Measurements from ENCODE around the gene ADCYAP1R1. TPM values are rescaled to one million over a fixed set of nuclear protein-coding genes. Genes with fewer than 3 reads are reported as not detected.

The ADCYAP1R1 gene
- total and polyA plus RNA-seq, 2 of the 8 experiments (the other 6 are each of a cell fraction or from before 2014, with no cell fraction given), result 14.4 to 14.6 TPM

GRCh38 chr7:31137234-31137633 lies 85.1 kb downstream of the ADCYAP1R1 start:
- no peak overlapping the region for H3K4me3 ChIP-seq (ENCODE audit: extremely low read depth in 1 of 4, insufficient read depth in 2 of 4, low read depth in 3 of 4, low read length in 4 of 4)
- H2BK120ac ChIP-seq (replicated peaks; ENCODE audit: low read depth, low read length), result no peak overlapping the region
- H2BK12ac ChIP-seq (ENCODE audit: low read depth, low read length), result no peak overlapping the region
- no peaks in the 10 kb centered on the region for H3K36me3 ChIP-seq (ENCODE audit: control insufficient read depth in 2 of 4, insufficient read depth in 4 of 4, low read length in 3 of 4)
- no peak overlapping the region for H3K56ac ChIP-seq (replicated peaks; ENCODE audit: insufficient read length, low read depth, low read length)
- no peaks in the 10 kb centered on the region for H3K27me3 ChIP-seq (replicated peaks in 1 of 4; ENCODE audit: control insufficient read depth in 3 of 4, extremely low read depth in 1 of 4, insufficient read depth in 3 of 4, low read length in 3 of 4)
- H2AK5ac ChIP-seq (ENCODE audit: low read depth, low read length), result no peak overlapping the region
- no peak overlapping the region for H3K4ac ChIP-seq (replicated peaks; ENCODE audit: insufficient read length, low read depth, low read length)
- H3K4me1 ChIP-seq (replicated peaks in 1 of 4; ENCODE audit: control insufficient read depth in 3 of 4, insufficient read depth in 4 of 4, low read length in 3 of 4), result no peaks in the 10 kb centered on the region; a peak in 1 of 7 replicates
- no peak overlapping the region for H3K18ac ChIP-seq (ENCODE audit: extremely low read depth, low read length)
- H4K91ac ChIP-seq (replicated peaks; ENCODE audit: insufficient read length, low read length), result no peak overlapping the region
- H2BK5ac ChIP-seq (ENCODE audit: low read depth, low read length), result no peak overlapping the region
- no peak overlapping the region for H3K27ac ChIP-seq (ENCODE audit: low read depth, low read length)
- H2AFZ ChIP-seq (ENCODE audit: low read length), result no peak overlapping the region
- no peak for DNase-seq (ENCODE audit: low read depth in 1 of 2, low spot score in 2 of 2)
- FAIRE-seq, result no peak
- no peak overlapping the region for H2BK20ac ChIP-seq (ENCODE audit: low read length)
- H4K5ac ChIP-seq (ENCODE audit: insufficient read length, low read depth, low read length), result no peak overlapping the region
- H3K23me2 ChIP-seq (ENCODE audit: low read depth, low read length), result no peaks in the 10 kb centered on the region
- POLR2A ChIA-PET (ENCODE audit: partially characterized antibody), result no interaction called here
- H3K14ac ChIP-seq (ENCODE audit: insufficient read length), result no peak overlapping the region
- H3K23ac ChIP-seq (ENCODE audit: insufficient read length), result no peak overlapping the region
- no peak overlapping the region for H3K4me2 ChIP-seq (ENCODE audit: insufficient read depth in 1 of 2, low read depth in 2 of 2, low read length in 2 of 2)
- H3K9ac ChIP-seq (replicated peaks in 1 of 4; ENCODE audit: extremely low read depth in 1 of 4, low read depth in 3 of 4, low read length in 3 of 4), result no peak overlapping the region
- H3K79me1 ChIP-seq (ENCODE audit: low read depth, low read length), result no peaks in the 10 kb centered on the region
- no peaks in the 10 kb centered on the region for H3K9me3 ChIP-seq (ENCODE audit: insufficient read depth in 2 of 2, low read depth in 1 of 2, low read length in 1 of 2)
- 96% methylated on average over 7 of the region's 7 CpGs; no CpG with 5 or more reads in 1 of the 2 experiments for WGBS, 2 experiments (ENCODE audit: extremely low coverage in 1 of 2, insufficient coverage in 1 of 2, insufficient read length in 1 of 2, insufficient replicate concordance in 2 of 2, low coverage in 1 of 2, low lambda C conversion rate in 2 of 2, missing lambda C conversion rate in 1 of 2)
- no peak overlapping the region for H4K8ac ChIP-seq (ENCODE audit: extremely low read depth, insufficient read depth, low read length)
- no peaks in the 10 kb centered on the region for H3K79me2 ChIP-seq (ENCODE audit: control insufficient read depth in 1 of 2, insufficient read depth in 2 of 2, low read length in 2 of 2)
- TF ChIP-seq GTF2F1 (IDR thresholded peaks at IDR 0.05; ENCODE audit: borderline replicate concordance, low read depth, low read length), result no peak
- TF ChIP-seq POU5F1 (IDR thresholded peaks at IDR 0.05; ENCODE audit: low read depth, low read length), result no peak
- TF ChIP-seq SP2 (IDR thresholded peaks at IDR 0.05; ENCODE audit: low read length), result no peak
- TF ChIP-seq CTBP2 (IDR thresholded peaks at IDR 0.05; ENCODE audit: borderline replicate concordance, insufficient read depth, insufficient read length, low read length), result no peak
- TF ChIP-seq RFX5 (IDR thresholded peaks at IDR 0.05; ENCODE audit: borderline replicate concordance, low read depth, low read length), result no peak
- TF ChIP-seq CHD2 (IDR thresholded peaks at IDR 0.05; ENCODE audit: low read length), result no peak
- TF ChIP-seq SIRT6 (IDR thresholded peaks at IDR 0.05; ENCODE audit: low read length), result no peak
- no peak for TF ChIP-seq USF2 (IDR thresholded peaks at IDR 0.05; ENCODE audit: low read length)
- H2BK15ac ChIP-seq (ENCODE audit: low read length), result no peak overlapping the region
- CTCF ChIA-PET (ENCODE audit: partially characterized antibody), result interaction anchor here (0.7 to 1.6 kb wide), 8 partner anchors 8 to 596 kb away, joined by 3 to 5 read pairs (median 3); no protein-coding TSS in a partner anchor
- no peaks in the 10 kb centered on the region for H4K20me1 ChIP-seq (replicated peaks in 1 of 2; ENCODE audit: control insufficient read depth in 1 of 2, insufficient read depth in 2 of 2, low read length in 2 of 2)
